NCI-H2107 (cell line): Measurements from ENCODE around the gene VEZT.
"Not testable (repeated sequence)": the region's sequence is repeated elsewhere in the genome, so short reads cannot be mapped to it uniquely, and the experiment has no call there.

Source experiments
- DNase-seq: peaks from one replicate; lab custom pipeline; 2025; lab: John Stamatoyannopoulos, UW

Gene VEZT

GRCh38 chr12:95321516-95322246, 104.1 kb downstream of the VEZT start:
- DNase-seq, result no peak

- no peak for DNase-seq
Measured at GRCh38 chr12:95322326-95322725, 104.7 kb downstream of the VEZT start.

- DNase-seq, result no peak
Measured at GRCh38 chr12:95323212-95323611, 105.6 kb downstream of the VEZT start.

- not testable (repeated sequence) for DNase-seq
Measured at GRCh38 chr12:95324246-95324645, 106.6 kb downstream of the VEZT start.

- DNase-seq, result no peak
Measured at GRCh38 chr12:95325501-95325900, 107.9 kb downstream of the VEZT start.

GRCh38 chr12:95326445-95326844, 108.8 kb downstream of the VEZT start:
- DNase-seq, result no peak

GRCh38 chr12:95326855-95327254, 109.2 kb downstream of the VEZT start:
- no peak for DNase-seq

GRCh38 chr12:95328708-95329107, 111.1 kb downstream of the VEZT start:
- no peak for DNase-seq

GRCh38 chr12:95335948-95336347, 118.3 kb downstream of the VEZT start:
- no peak for DNase-seq

- peak; percentile 76 for DNase-seq
Measured at GRCh38 chr12:95336387-95337067, 118.9 kb downstream of the VEZT start.

- DNase-seq, result no peak
Measured at GRCh38 chr12:95337146-95337545, 119.5 kb downstream of the VEZT start.

GRCh38 chr12:95339086-95339788, 121.6 kb downstream of the VEZT start:
- DNase-seq, result no peak

- no peak for DNase-seq
Measured at GRCh38 chr12:95342008-95342407, 124.4 kb downstream of the VEZT start.

GRCh38 chr12:95343461-95344230, 126.0 kb downstream of the VEZT start:
- DNase-seq, result no peak

GRCh38 chr12:95349291-95349690, 131.7 kb downstream of the VEZT start:
- no peak for DNase-seq

- no peak for DNase-seq
Measured at GRCh38 chr12:95351748-95352147, 134.1 kb downstream of the VEZT start.
